HUES6 (cell line): ENCODE data around the gene SIL1.
"Not testable (repeated sequence)": the region's sequence is repeated elsewhere in the genome, so short reads cannot be mapped to it uniquely, and the experiment has no call there.

Source experiments
- H3K27ac ChIP-seq: 2 replicates; pipeline ENCODE4 v1.7.0; 2013; ENCODE audit warnings: low read depth, mild to moderate bottlenecking, low read length, inconsistent platforms
- H3K27me3 ChIP-seq: 2 replicates; pipeline ENCODE4 v1.6.1; 2013; ENCODE audit warnings: low read length; ENCODE audit not compliant: control insufficient read depth, insufficient read depth
- H3K36me3 ChIP-seq: 2 replicates; pipeline ENCODE4 v1.6.1; 2013; ENCODE audit warnings: low read length; ENCODE audit not compliant: control insufficient read depth, insufficient read depth
- H3K4me1 ChIP-seq: 2 replicates; pipeline ENCODE4 v1.6.1; 2013; ENCODE audit warnings: low read length; ENCODE audit not compliant: control insufficient read depth, insufficient read depth
- H3K4me3 ChIP-seq: 2 replicates; pipeline ENCODE4 v1.5.1; 2013; ENCODE audit warnings: low read depth, low read length
- H3K9ac ChIP-seq: one replicate; pipeline ENCODE4 v1.6.1; 2013; ENCODE audit warnings: mild to moderate bottlenecking, low read length
- H3K9me3 ChIP-seq: 2 replicates; pipeline ENCODE4 v1.6.1; 2013; ENCODE audit warnings: low read depth, low read length; ENCODE audit not compliant: control insufficient read depth, insufficient read depth

The SIL1 gene

GRCh38 chr5:139079991-139080610, 118.1 kb downstream of the SIL1 start:
- no peaks in the 10 kb centered on the region for H3K36me3 ChIP-seq
- no peak overlapping the region for H3K27ac ChIP-seq
- H3K4me1 ChIP-seq: no peaks in the 10 kb centered on the region
- H3K9me3 ChIP-seq: no peaks in the 10 kb centered on the region
- no peak overlapping the region for H3K9ac ChIP-seq
- no peak overlapping the region for H3K4me3 ChIP-seq
- H3K27me3 ChIP-seq: no peaks in the 10 kb centered on the region

DNA sequence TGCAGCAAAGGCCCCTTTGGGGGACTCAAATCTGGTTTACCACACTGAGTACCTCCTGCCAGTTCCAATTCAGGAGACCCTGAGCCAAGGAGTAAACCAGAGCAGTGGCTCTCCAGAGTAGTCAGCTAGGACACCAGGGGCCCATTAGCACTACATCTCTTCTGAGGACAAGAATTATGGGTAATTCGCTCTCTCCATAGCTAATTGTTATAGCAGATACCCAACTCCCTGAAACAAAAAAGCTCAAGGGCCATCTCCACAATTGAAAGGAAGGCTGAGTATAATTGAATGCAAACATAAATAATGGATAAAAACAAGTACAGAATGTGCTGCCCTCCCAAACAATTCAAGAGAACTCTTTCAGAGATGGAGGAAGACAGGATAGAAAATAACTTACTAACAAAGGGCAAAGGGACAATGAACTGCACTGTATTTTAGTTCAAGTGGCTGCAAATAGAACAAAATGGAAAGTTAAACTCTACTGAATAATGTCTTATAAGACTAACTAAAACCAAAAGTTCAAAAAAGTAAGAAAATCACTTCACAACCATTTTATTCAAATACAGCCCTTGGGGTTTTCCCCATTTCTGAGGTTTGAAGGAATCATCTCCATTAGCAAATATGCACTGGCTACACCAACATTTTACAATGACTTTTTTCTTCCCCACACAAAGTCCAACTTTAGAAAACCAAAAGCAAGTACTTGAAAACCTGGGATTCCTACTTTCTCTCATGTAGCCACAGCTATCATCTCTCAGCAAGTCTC, 118.8 kb downstream of the SIL1 start:
- no peaks in the 10 kb centered on the region for H3K9me3 ChIP-seq
- no peaks in the 10 kb centered on the region for H3K4me1 ChIP-seq
- no peak overlapping the region for H3K9ac ChIP-seq
- H3K36me3 ChIP-seq: no peaks in the 10 kb centered on the region
- no peak overlapping the region for H3K27ac ChIP-seq
- no peak overlapping the region for H3K4me3 ChIP-seq
- H3K27me3 ChIP-seq: no peaks in the 10 kb centered on the region

- H3K4me3 ChIP-seq: no peak overlapping the region
Observed at GRCh38 chr5:139078345-139078744, 119.8 kb downstream of the SIL1 start.

DNA sequence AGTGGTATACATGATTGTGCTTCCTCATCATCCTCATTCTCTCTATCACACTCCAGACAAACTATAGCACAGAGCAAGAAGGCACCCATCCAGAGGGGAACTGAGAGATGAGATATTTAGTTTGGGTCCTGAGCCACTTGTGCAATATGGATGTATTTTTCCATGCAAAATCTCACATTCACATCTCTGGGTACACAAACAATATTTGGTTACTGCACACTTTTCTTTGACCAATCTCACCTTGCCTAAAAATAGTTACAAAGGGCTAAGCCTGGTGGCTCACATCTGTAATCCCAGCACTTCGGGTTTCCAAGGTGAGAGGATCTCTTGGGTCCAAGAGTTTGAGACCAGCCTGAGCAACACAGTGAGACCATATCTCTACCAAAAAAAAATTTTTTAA, 120.3 kb downstream of the SIL1 start:
- H3K27me3 ChIP-seq: no peaks in the 10 kb centered on the region
- H3K36me3 ChIP-seq: no peaks in the 10 kb centered on the region
- H3K9me3 ChIP-seq: no peaks in the 10 kb centered on the region
- no peaks in the 10 kb centered on the region for H3K4me1 ChIP-seq
- H3K4me3 ChIP-seq: no peak overlapping the region
- no peak overlapping the region for H3K9ac ChIP-seq
- no peak overlapping the region for H3K27ac ChIP-seq

More at GRCh38 chr5:139078345-139078744, 119.8 kb downstream of the SIL1 start:
- H3K27me3 ChIP-seq: no peaks in the 10 kb centered on the region
- H3K27ac ChIP-seq: no peak overlapping the region
- no peaks in the 10 kb centered on the region for H3K36me3 ChIP-seq
- no peaks in the 10 kb centered on the region for H3K9me3 ChIP-seq
- H3K4me1 ChIP-seq: no peaks in the 10 kb centered on the region
- no peak overlapping the region for H3K9ac ChIP-seq

- Histone ChIP-seq H3K27me3 (no peaks in the 10 kb centered on the region), H3K9ac (no peak overlapping the region), H3K4me1 (no peaks in the 10 kb centered on the region), H3K27ac (no peak overlapping the region), H3K9me3 (no peaks in the 10 kb centered on the region), H3K4me3 (no peak overlapping the region), H3K36me3 (no peaks in the 10 kb centered on the region)
Observed at GRCh38 chr5:139076111-139076510, 122.1 kb downstream of the SIL1 start.

DNA sequence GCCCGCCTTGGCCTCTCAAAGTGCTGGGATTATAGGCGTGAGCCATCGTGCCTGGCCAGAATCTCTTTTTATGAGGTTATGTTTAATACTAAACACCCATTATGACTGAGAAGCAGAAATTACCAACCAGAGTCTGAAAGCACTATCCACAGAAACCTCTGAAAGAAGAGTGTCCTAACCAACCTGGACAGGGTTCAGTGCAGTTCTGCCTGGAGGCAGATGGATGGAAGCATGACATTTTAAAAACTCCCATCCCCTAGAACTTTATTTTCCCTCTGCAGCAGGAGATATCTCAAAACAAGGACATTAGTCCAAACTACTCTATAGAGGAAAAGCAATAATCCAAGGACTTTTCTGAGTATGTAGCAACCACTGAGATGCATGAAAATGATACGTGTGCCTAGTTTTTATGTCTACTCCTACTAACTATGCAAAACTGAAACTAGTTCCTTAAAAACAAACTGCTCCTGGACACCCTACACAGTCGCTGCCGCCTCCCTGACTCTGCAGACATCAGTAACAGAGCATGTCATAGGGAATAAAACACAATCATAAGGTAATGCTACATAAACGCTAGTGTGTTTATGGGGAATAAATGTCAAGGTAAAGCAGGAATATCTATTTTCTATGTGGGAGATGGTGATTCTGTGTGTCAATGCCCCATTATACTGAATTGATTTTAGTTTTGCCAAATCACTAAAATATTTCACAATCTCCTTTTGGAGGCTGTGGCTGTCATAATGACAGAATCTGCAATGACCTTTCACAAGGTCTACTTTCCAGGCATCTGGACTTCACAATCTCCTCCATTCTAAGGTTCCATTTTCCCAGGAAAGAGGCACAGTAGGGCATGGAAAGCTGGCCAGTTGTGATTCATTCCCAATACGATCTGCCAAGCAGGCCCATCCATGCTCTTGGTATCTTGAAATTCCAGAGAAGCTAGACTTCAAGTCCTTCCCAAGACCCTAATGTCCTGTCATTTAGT, 122.8 kb downstream of the SIL1 start:
- H3K4me3 ChIP-seq: no peak overlapping the region
- no peak overlapping the region for H3K27ac ChIP-seq

GRCh38 chr5:139073956-139074355, 124.2 kb downstream of the SIL1 start:
- H3K27ac ChIP-seq, H3K36me3 ChIP-seq, H3K27me3 ChIP-seq, H3K9me3 ChIP-seq, H3K4me1 ChIP-seq, H3K9ac ChIP-seq, H3K4me3 ChIP-seq: not testable (repeated sequence)

More for the DNA sequence above, 122.8 kb downstream of the SIL1 start:
- H3K4me1 ChIP-seq: no peaks in the 10 kb centered on the region
- H3K36me3 ChIP-seq: no peaks in the 10 kb centered on the region
- H3K9ac ChIP-seq: no peak overlapping the region
- H3K9me3 ChIP-seq: no peaks in the 10 kb centered on the region
- no peaks in the 10 kb centered on the region for H3K27me3 ChIP-seq

- Histone ChIP-seq H3K9me3 (no peaks in the 10 kb centered on the region), H3K4me1 (no peaks in the 10 kb centered on the region), H3K27ac (no peak overlapping the region), H3K36me3 (no peaks in the 10 kb centered on the region), H3K27me3 (no peaks in the 10 kb centered on the region), H3K4me3 (no peak overlapping the region), H3K9ac (no peak overlapping the region)
Observed at GRCh38 chr5:139068494-139069151, 129.5 kb downstream of the SIL1 start.

DNA sequence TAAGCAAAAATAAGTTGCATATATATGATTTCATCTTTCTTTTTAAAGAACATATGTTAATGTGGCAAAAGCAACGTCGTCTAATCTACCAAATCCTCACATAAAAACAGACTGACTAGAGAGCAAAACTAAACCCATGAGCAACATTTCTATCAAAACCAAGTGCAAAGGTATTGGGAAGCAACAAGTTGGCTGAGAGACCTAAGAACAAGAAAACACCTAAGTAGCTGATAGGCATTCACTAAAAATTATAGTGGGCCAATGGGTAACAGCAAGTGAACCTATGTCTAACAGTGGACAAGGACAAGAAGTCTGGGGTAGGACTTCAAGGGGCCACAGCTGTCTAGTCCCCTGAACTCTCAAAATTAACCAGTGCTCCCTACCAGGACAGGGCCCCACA, 130.1 kb downstream of the SIL1 start:
- Histone ChIP-seq H3K4me3 (no peak overlapping the region), H3K27me3 (no peaks in the 10 kb centered on the region), H3K36me3 (no peaks in the 10 kb centered on the region), H3K9ac (no peak overlapping the region), H3K27ac (no peak overlapping the region), H3K9me3 (no peaks in the 10 kb centered on the region), H3K4me1 (no peaks in the 10 kb centered on the region)

- Histone ChIP-seq H3K9ac (no peak overlapping the region), H3K27me3 (no peaks in the 10 kb centered on the region), H3K36me3 (no peaks in the 10 kb centered on the region), H3K4me1 (peaks cover 12% of the 10 kb centered on the region), H3K9me3 (no peaks in the 10 kb centered on the region), H3K4me3 (no peak overlapping the region), H3K27ac (no peak overlapping the region)
Observed at GRCh38 chr5:139065306-139065705, 132.9 kb downstream of the SIL1 start.
